Mucosa of descending colon (tissue), 3 donors: ENCODE data around the gene MYLIP. TPM values are rescaled to one million over a fixed set of nuclear protein-coding genes. Genes with fewer than 3 reads are reported as not detected.
A peak's percentile ranks its signal among the peaks of the same experiment; 100 is the strongest.

Experiments used
- ATAC-seq: fragments of 200-7000 bp; cut with Tn5 transposase; one replicate; pipeline ENCODE4 v1.9.1; 2020; ENCODE audit warnings: mild to moderate bottlenecking, moderate library complexity
- DNase-seq, 3 donors: peaks; one replicate each; pipeline ENCODE4 v3.0.0-alpha.2; 2020
- H3K36me3 ChIP-seq: fragments of 200-600 bp; one replicate; pipeline ENCODE4 v1.8.0; 2021; ENCODE audit warnings: low read depth, mild to moderate bottlenecking
- H3K4me1 ChIP-seq: fragments of 200-600 bp; one replicate; pipeline ENCODE4 v1.8.0; 2021; ENCODE audit warnings: low read depth, mild to moderate bottlenecking
- H3K4me3 ChIP-seq: fragments of 200-600 bp; one replicate; pipeline ENCODE4 v1.8.0; 2021; ENCODE audit warnings: mild to moderate bottlenecking
- H3K9me3 ChIP-seq: fragments of 200-600 bp; one replicate; pipeline ENCODE4 v1.8.0; 2021; ENCODE audit warnings: mild to moderate bottlenecking
- CTCF ChIP-seq: fragments of 200-600 bp; IDR thresholded peaks from one replicate; pipeline ENCODE4 v1.8.0; 2022; ENCODE audit warnings: antibody characterized with exemption, mild to moderate bottlenecking
- intact Hi-C, 2 donors: fragments of 100-400 bp; cut with DNase I in 1 of 2; cut with micrococcal nuclease in 1 of 2; formaldehyde crosslinking; loops; one replicate each; pipeline versions ENCODE4 v1.11.0 to v1.11.1; 2022; cut with DNase I, micrococcal nuclease
- total RNA-seq, 3 donors: library from RNA; stranded (reverse); fragmentation: NEBNext Ultra II Directional in 2 of 3; extraction: Animal tissue kit (Norgen Biotek cat#: 25700) in 2 of 3; gene quantifications; one replicate each; pipeline versions ENCODE4 v1.2.1 to v1.2.4, GENCODE V29; 2021 to 2023
- donor health status: DM: no; HTN: no; CAD: no; lungs with moderate emphysema.
- donor health status: DM: no; HTN: no; CAD: no.
- donor health status: DM: no; HTN: yes; CAD: no.

Gene MYLIP
- total RNA-seq, 3 donors from 2014 or later: 22.7 to 64.4 (median 40.3) TPM

GRCh38 chr6:16184129-16184528 is 55.2 kb downstream of the MYLIP start:
- H3K36me3 ChIP-seq: no peaks in the 10 kb centered on the region
- ATAC-seq (peak; percentile 61), DNase-seq (peak in 1 of 3 donors; percentile 68)
- intact Hi-C loops: loop anchor here in 1 of 2 donors (10.0 kb wide), 1 partner anchor 489 kb away; no protein-coding TSS in a partner anchor
- no peaks in the 10 kb centered on the region for H3K9me3 ChIP-seq
- no peak for TF ChIP-seq CTCF
- no peak overlapping the region for H3K4me3 ChIP-seq
- peaks cover 6% of the 10 kb centered on the region for H3K4me1 ChIP-seq

- intact Hi-C loops: loop anchor here in 1 of 2 donors (10.0 kb wide), 1 partner anchor 490 kb away; no protein-coding TSS in a partner anchor
- Histone ChIP-seq H3K9me3 (no peaks in the 10 kb centered on the region), H3K4me3 (no peak overlapping the region), H3K4me1 (peaks cover 6% of the 10 kb centered on the region), H3K36me3 (no peaks in the 10 kb centered on the region)
- no peak for TF ChIP-seq CTCF
- DNase-seq: no peak
- ATAC-seq: peak; percentile 13
These were observed 55.7 kb downstream of the MYLIP start for GRCh38 chr6:16184551-16184950.

- intact Hi-C loops: loop anchor here in 1 of 2 donors (10.0 kb wide), 1 partner anchor 492 kb away; no protein-coding TSS in a partner anchor
- DNase-seq (no peak), ATAC-seq (peak; percentile 48)
- no peaks in the 10 kb centered on the region for H3K36me3 ChIP-seq
- no peak overlapping the region for H3K4me3 ChIP-seq
- no peaks in the 10 kb centered on the region for H3K9me3 ChIP-seq
- H3K4me1 ChIP-seq: peaks cover 6% of the 10 kb centered on the region
- no peak for TF ChIP-seq CTCF
These were observed 58.3 kb downstream of the MYLIP start for GRCh38 chr6:16187176-16187575.

GRCh38 chr6:16190214-16190613 is 61.3 kb downstream of the MYLIP start:
- no peaks in the 10 kb centered on the region for H3K4me1 ChIP-seq
- TF ChIP-seq CTCF: no peak
- intact Hi-C loops: no loop called here
- DNase-seq (no peak), ATAC-seq (peak; percentile 49)
- H3K4me3 ChIP-seq: no peak overlapping the region
- H3K36me3 ChIP-seq: no peaks in the 10 kb centered on the region
- no peaks in the 10 kb centered on the region for H3K9me3 ChIP-seq

GRCh38 chr6:16196260-16196983 is 67.5 kb downstream of the MYLIP start:
- TF ChIP-seq CTCF: no peak
- no peak for ATAC-seq
- intact Hi-C loops: no loop called here
- no peaks in the 10 kb centered on the region for H3K9me3 ChIP-seq
- no peak for DNase-seq
- H3K4me1 ChIP-seq: no peaks in the 10 kb centered on the region
- H3K36me3 ChIP-seq: no peaks in the 10 kb centered on the region
- H3K4me3 ChIP-seq: no peak overlapping the region
